ENCODE measurements around the gene XYLT1.

DNA sequence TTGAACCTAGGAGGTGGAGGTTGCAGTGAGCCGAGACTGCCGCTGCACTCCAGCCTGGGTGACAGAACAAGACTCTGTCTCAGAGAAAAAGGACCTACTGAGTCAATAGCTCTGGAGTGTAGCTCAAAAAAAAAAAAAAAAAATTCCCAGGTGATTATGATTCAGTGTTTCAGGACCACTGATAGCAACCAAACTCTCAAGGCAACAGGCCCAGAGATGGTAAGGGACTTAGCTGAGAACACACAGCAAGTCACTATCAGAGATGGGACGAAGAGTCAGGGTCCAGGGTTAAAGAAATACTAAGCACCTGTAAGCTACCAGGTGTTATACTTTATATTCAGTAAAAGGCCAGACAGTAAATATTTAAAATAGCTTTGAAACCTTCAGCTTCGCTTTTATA is 335.3 kb downstream of the XYLT1 start:
- no peak for TF ChIP-seq RAD21 (conservative IDR thresholded peaks at IDR 0.05)
- TF ChIP-seq EP300 (conservative IDR thresholded peaks at IDR 0.05; ENCODE audit: poor library complexity, severe bottlenecking) = no peak
- TF ChIP-seq, protein P1, sequence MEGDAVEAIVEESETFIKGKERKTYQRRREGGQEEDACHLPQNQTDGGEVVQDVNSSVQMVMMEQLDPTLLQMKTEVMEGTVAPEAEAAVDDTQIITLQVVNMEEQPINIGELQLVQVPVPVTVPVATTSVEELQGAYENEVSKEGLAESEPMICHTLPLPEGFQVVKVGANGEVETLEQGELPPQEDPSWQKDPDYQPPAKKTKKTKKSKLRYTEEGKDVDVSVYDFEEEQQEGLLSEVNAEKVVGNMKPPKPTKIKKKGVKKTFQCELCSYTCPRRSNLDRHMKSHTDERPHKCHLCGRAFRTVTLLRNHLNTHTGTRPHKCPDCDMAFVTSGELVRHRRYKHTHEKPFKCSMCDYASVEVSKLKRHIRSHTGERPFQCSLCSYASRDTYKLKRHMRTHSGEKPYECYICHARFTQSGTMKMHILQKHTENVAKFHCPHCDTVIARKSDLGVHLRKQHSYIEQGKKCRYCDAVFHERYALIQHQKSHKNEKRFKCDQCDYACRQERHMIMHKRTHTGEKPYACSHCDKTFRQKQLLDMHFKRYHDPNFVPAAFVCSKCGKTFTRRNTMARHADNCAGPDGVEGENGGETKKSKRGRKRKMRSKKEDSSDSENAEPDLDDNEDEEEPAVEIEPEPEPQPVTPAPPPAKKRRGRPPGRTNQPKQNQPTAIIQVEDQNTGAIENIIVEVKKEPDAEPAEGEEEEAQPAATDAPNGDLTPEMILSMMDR (IDR thresholded peaks at IDR 0.05; ENCODE audit: poor library complexity, severe bottlenecking) = no peak
- TF ChIP-seq, protein P2, sequence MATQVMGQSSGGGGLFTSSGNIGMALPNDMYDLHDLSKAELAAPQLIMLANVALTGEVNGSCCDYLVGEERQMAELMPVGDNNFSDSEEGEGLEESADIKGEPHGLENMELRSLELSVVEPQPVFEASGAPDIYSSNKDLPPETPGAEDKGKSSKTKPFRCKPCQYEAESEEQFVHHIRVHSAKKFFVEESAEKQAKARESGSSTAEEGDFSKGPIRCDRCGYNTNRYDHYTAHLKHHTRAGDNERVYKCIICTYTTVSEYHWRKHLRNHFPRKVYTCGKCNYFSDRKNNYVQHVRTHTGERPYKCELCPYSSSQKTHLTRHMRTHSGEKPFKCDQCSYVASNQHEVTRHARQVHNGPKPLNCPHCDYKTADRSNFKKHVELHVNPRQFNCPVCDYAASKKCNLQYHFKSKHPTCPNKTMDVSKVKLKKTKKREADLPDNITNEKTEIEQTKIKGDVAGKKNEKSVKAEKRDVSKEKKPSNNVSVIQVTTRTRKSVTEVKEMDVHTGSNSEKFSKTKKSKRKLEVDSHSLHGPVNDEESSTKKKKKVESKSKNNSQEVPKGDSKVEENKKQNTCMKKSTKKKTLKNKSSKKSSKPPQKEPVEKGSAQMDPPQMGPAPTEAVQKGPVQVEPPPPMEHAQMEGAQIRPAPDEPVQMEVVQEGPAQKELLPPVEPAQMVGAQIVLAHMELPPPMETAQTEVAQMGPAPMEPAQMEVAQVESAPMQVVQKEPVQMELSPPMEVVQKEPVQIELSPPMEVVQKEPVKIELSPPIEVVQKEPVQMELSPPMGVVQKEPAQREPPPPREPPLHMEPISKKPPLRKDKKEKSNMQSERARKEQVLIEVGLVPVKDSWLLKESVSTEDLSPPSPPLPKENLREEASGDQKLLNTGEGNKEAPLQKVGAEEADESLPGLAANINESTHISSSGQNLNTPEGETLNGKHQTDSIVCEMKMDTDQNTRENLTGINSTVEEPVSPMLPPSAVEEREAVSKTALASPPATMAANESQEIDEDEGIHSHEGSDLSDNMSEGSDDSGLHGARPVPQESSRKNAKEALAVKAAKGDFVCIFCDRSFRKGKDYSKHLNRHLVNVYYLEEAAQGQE (IDR thresholded peaks at IDR 0.05; ENCODE audit: borderline replicate concordance) = no peak
- TF ChIP-seq MXI1 (conservative IDR thresholded peaks at IDR 0.05; ENCODE audit: poor library complexity, severe bottlenecking) = no peak
- no peak for TF ChIP-seq EZH2 (IDR thresholded peaks at IDR 0.05; ENCODE audit: borderline replicate concordance, insufficient read depth, low read length, poor library complexity, severe bottlenecking)
